IMR-90 (cell line): ENCODE data around the gene NDUFA1. TPM values are rescaled to one million over a fixed set of nuclear protein-coding genes. Genes with fewer than 3 reads are reported as not detected.
A peak's percentile ranks its signal among the peaks of the same experiment; 100 is the strongest.

ENCODE experiments used
- ATAC-seq: fragments of 200-7000 bp; cut with Tn5 transposase; 2 replicates; pipeline ENCODE4 v1.9.1; 2020; ENCODE audit warnings: low read depth, mild to moderate bottlenecking, moderate library complexity
- BruUV-seq: library from RNA; stranded (reverse); fragments of 400-500 nt; replicated peaks from 2 replicates; lab custom pipeline; 2021; lab: Mats Ljungman, UMichigan
- CTCF ChIA-PET: fragments of 300-600 bp; formaldehyde crosslinking; extraction: SDS; loops from one replicate; lab custom pipeline; 2021; ENCODE audit warnings: antibody characterized with exemption; lab: Yijun Ruan, JAX
- POLR2A ChIA-PET: fragments of 300-600 bp; sonication (Branson Sonifier 250); formaldehyde crosslinking; loops from one replicate; lab custom pipeline; 2022; ENCODE audit warnings: antibody characterized with exemption; ENCODE audit not compliant: unreplicated experiment; lab: Charles Lee
- DNase-seq: peaks from one replicate; pipeline ENCODE4 v3.0.0; 2013
- H2AFZ ChIP-seq: replicated peaks from 2 replicates; pipeline ENCODE3; 2013; ENCODE audit warnings: low read length, mild to moderate bottlenecking; ENCODE audit not compliant: poor library complexity
- H2AK5ac ChIP-seq: 2 replicates; pipeline ENCODE4 v1.6.1; 2013; ENCODE audit warnings: low read depth, low read length, inconsistent platforms
- H2AK9ac ChIP-seq: replicated peaks from 2 replicates; pipeline ENCODE3; 2013; ENCODE audit warnings: mild to moderate bottlenecking, low read depth, low read length, moderate library complexity; ENCODE audit not compliant: poor library complexity
- H2BK120ac ChIP-seq: 2 replicates; pipeline ENCODE4 v1.6.1; 2013; ENCODE audit warnings: low read depth, low read length, inconsistent platforms
- H2BK15ac ChIP-seq: 3 replicates; pipeline ENCODE4 v1.6.1; 2013; ENCODE audit warnings: low read depth, low read length, inconsistent platforms
- H2BK20ac ChIP-seq: 2 replicates; pipeline ENCODE4 v1.6.1; 2013; ENCODE audit warnings: low read depth, mild to moderate bottlenecking, inconsistent platforms, low read length, moderate library complexity
- H2BK5ac ChIP-seq: 2 replicates; pipeline ENCODE4 v1.6.1; 2013; ENCODE audit warnings: mild to moderate bottlenecking, low read depth, low read length, inconsistent platforms; ENCODE audit not compliant: poor library complexity, severe bottlenecking
- H3K14ac ChIP-seq: replicated peaks from 2 replicates; pipeline ENCODE4 v1.6.1; 2013; ENCODE audit warnings: low read depth, low read length, inconsistent platforms
- H3K18ac ChIP-seq: 2 replicates; pipeline ENCODE4 v1.6.1; 2013; ENCODE audit warnings: low read depth, low read length, control low read depth
- H3K23ac ChIP-seq: 2 replicates; pipeline ENCODE4 v1.6.1; 2013; ENCODE audit warnings: low read depth, low read length, inconsistent platforms
- H3K27ac ChIP-seq: 2 replicates; pipeline ENCODE4 v1.5.1; 2013; ENCODE audit warnings: mild to moderate bottlenecking, control low read depth, low read length; ENCODE audit not compliant: insufficient read depth
- H3K27me3 ChIP-seq: 2 replicates; pipeline ENCODE4 v1.6.1; 2013; ENCODE audit warnings: low read length; ENCODE audit not compliant: control insufficient read depth, insufficient read depth
- H3K36me3 ChIP-seq: 2 replicates; pipeline ENCODE4 v1.6.1; 2013; ENCODE audit warnings: low read length, mixed read lengths; ENCODE audit not compliant: control insufficient read depth, insufficient read depth
- H3K4ac ChIP-seq: 2 replicates; pipeline ENCODE4 v1.6.1; 2013; ENCODE audit warnings: low read depth, low read length, inconsistent platforms
- H3K4me1 ChIP-seq: 2 replicates; pipeline ENCODE4 v1.6.1; 2013; ENCODE audit warnings: low read length, mixed read lengths; ENCODE audit not compliant: control insufficient read depth, insufficient read depth
- H3K4me2 ChIP-seq: 2 replicates; pipeline ENCODE4 v1.6.1; 2013; ENCODE audit warnings: low read depth, mild to moderate bottlenecking, control low read depth, low read length, moderate library complexity
- H3K4me3 ChIP-seq: 2 replicates; pipeline ENCODE4 v1.5.1; 2013; ENCODE audit warnings: low read depth, mild to moderate bottlenecking, control low read depth, low read length, moderate library complexity; ENCODE audit not compliant: insufficient read depth
- H3K56ac ChIP-seq: 2 replicates; pipeline ENCODE4 v1.6.1; 2013; ENCODE audit warnings: low read length, inconsistent platforms; ENCODE audit not compliant: insufficient read depth; ENCODE audit errors: extremely low read depth
- H3K79me1 ChIP-seq, 2 experiments: 2 replicates each; pipeline ENCODE4 v1.6.1; 2013; ENCODE audit warnings: low read length in 2 of 2, inconsistent platforms in 1 of 2, low read depth in 1 of 2
- H3K9ac ChIP-seq: 2 replicates; pipeline ENCODE4 v1.6.1; 2013; ENCODE audit warnings: low read depth, low read length, control low read depth
- H3K9me1 ChIP-seq: 2 replicates; pipeline ENCODE4 v1.6.1; 2013; ENCODE audit warnings: low read length, inconsistent platforms; ENCODE audit not compliant: insufficient read depth
- H3K9me3 ChIP-seq: 2 replicates; pipeline ENCODE4 v1.6.1; 2013; ENCODE audit warnings: low read length; ENCODE audit not compliant: control insufficient read depth, insufficient read depth
- H4K20me1 ChIP-seq: 2 replicates; pipeline ENCODE4 v1.6.1; 2013; ENCODE audit warnings: low read length, inconsistent platforms; ENCODE audit not compliant: insufficient read depth
- H4K5ac ChIP-seq: 2 replicates; pipeline ENCODE4 v1.6.1; 2013; ENCODE audit warnings: mild to moderate bottlenecking, low read depth, low read length, control low read depth
- H4K8ac ChIP-seq, 2 experiments: 2 replicates each; pipeline ENCODE4 v1.6.1; 2013; ENCODE audit warnings: low read depth in 2 of 2, low read length in 2 of 2, control low read depth in 1 of 2, inconsistent platforms in 1 of 2
- H4K91ac ChIP-seq: 2 replicates; pipeline ENCODE4 v1.6.1; 2013; ENCODE audit warnings: low read depth, low read length, inconsistent platforms; ENCODE audit not compliant: insufficient read depth
- MXI1 ChIP-seq: IDR thresholded peaks from 2 replicates; pipeline ENCODE4 v1.6.1; 2012; ENCODE audit warnings: low read depth, mild to moderate bottlenecking, low read length, moderate library complexity, borderline replicate concordance
- RAD21 ChIP-seq: IDR thresholded peaks from 2 replicates; pipeline ENCODE4 v1.6.1; 2012; ENCODE audit warnings: low read length, improper control_type of control experiment
- WGBS, 2 experiments: methylation state at CpG; one replicate each; pipeline versions ENCODE4 v1.1.5 to v1.1.7; 2013; ENCODE audit warnings: missing lambda C conversion rate in 2 of 2; ENCODE audit not compliant: insufficient read length in 1 of 2; ENCODE audit errors: extremely low coverage in 2 of 2; 5-methylcytosine and 5-hydroxymethylcytosine counted together
- dilution Hi-C: fragments of 300-500 bp; cut with HindIII; formaldehyde crosslinking; loops from one replicate; pipeline ENCODE4 v1.14.3; 2018; ENCODE audit warnings: low sequenced_read_pairs; ENCODE audit not compliant: unreplicated experiment
- in situ Hi-C: fragments of 300-500 bp; cut with MboI; formaldehyde crosslinking; loops from 3 replicates; pipeline ENCODE4 v1.14.3; 2019; ENCODE audit warnings: low sequenced_read_pairs, inconsistent platforms, mixed read lengths
- intact Hi-C: fragments of 100-400 bp; cut with micrococcal nuclease; formaldehyde crosslinking; loops from 2 replicates; pipeline ENCODE4 v1.10.0; 2022
- polyA plus RNA-seq, 3 experiments: library from polyadenylated mRNA; depleted of rRNA; stranded (reverse); fragments of >200 nt; gene quantifications; 2 replicates each; pipeline ENCODE4 v1.2.3, GENCODE V29; 2012; ENCODE audit warnings: low replicate concordance in 1 of 3
- total RNA-seq: library from RNA; depleted of rRNA; stranded (reverse); fragments of >200 nt; gene quantifications from 2 replicates; pipeline ENCODE4 v1.2.3, GENCODE V29; 2012

The NDUFA1 gene
- total and polyA plus RNA-seq, 2 of the 4 experiments (the other 2 are of a cell fraction): 12.5 to 90.1 TPM

DNA sequence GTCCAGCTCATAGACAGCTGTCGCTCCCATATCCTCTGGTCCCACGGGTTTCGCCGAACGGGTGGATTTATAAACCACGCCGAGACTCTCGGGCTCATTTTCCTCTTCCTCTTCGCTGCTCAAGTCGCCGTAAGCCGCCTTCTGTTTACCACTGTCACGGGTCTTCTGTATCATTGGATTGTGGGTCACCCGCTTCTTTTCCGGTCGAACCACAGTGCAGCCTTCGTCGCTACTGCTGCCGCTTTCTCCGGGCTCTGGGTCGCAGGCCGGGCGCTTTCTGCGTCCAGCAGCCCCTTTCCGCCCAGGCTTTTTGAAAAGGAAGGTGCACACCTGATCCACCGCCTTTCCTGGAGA is 410 bp upstream of the NDUFA1 start:
- Histone ChIP-seq H4K5ac (peak overlapping the region; percentile 67), H2BK120ac (no peak overlapping the region), H3K4me3 (peak overlapping the region; percentile 89), H3K27ac (peak overlapping the region; percentile 81), H2AK9ac (peak overlapping the region; percentile 96), H2AFZ (peak overlapping the region; percentile 94), H3K9ac (peak overlapping the region; percentile 87), H3K9me1 (no peaks in the 10 kb centered on the region), H4K20me1 (peaks cover 3% of the 10 kb centered on the region; the same call in 1 of the 2 replicates), H3K18ac (peak overlapping the region; percentile 72), H3K36me3 (no peaks in the 10 kb centered on the region; the same call in 1 of the 2 replicates), H3K79me1 (peaks cover 0 to 11% of the 10 kb centered on the region in 2 experiments; a peak in 3 of 4 replicates), H4K91ac (peak overlapping the region; percentile 65), H3K23ac (peak overlapping the region; percentile 46; the same call in 1 of the 2 replicates), H2AK5ac (0 out of 2 replicates have a peak overlapping the region, but pooled peaks have one; percentile 8), H2BK20ac (no peak overlapping the region), H3K4me2 (peak overlapping the region; percentile 89), H3K4me1 (no peaks in the 10 kb centered on the region), H2BK5ac (peak overlapping the region; percentile 69), H3K56ac (peak overlapping the region; percentile 75), H3K27me3 (no peaks in the 10 kb centered on the region), H2BK15ac (no peak overlapping the region), H3K4ac (peak overlapping the region; percentile 76), H3K9me3 (no peaks in the 10 kb centered on the region), H4K8ac (peak overlapping the region; percentile 72; a peak in 2 of 4 replicates), H3K14ac (peak overlapping the region; percentile 43)
- TF ChIP-seq RAD21: no peak
- no peak for TF ChIP-seq MXI1
- BruUV-seq: no TSS peak
- WGBS, 2 experiments: 30% methylated on average over 9 of the region's 26 CpGs; no CpG with 5 or more reads in 1 of the 2 experiments
- in situ Hi-C loops: no loop called here
- ATAC-seq (peak; percentile 40), DNase-seq (peak; percentile 7)
- intact Hi-C loops: loop anchor here (2.0 to 5.0 kb wide), 2 partner anchors 80 to 264 kb away; partner anchors contain the start of genes NKRF and RPL39
- ChIA-PET POLR2A (no interaction called here), CTCF (interaction anchor here (0.6 to 1.3 kb wide), 2 partner anchors 9 to 16 kb away, joined by 3 to 4 read pairs; no protein-coding TSS in a partner anchor)
- dilution Hi-C loops: no loop called here
